Raji (cell line): ENCODE data around the gene PCDHGA1.

Source experiments
- POLR2A ChIP-seq: IDR thresholded peaks from 2 replicates; pipeline ENCODE4 v1.6.1; 2011; ENCODE audit warnings: low read depth, low read length, control low read depth; ENCODE audit not compliant: insufficient read depth

PCDHGA1 gene

DNA sequence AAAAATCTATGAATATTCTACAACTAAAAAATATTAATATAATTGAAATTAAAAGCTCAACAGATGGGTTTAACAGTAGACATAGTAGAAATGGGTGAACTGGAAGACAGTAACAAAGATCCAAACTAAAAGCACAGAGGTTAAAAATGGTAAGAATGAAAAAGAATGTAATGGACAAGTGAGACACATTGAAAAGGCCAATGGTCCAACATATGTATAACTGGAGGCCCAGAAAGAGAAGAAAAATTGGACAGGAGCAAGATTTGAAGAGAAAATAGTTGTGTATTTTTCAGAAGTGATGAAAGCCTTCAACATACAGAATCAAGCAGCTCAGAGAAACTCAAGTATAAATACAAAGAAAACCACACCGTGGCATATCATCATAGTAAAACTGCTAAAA lies 217.2 kb downstream of the PCDHGA1 start:
- no peak for TF ChIP-seq POLR2A

DNA sequence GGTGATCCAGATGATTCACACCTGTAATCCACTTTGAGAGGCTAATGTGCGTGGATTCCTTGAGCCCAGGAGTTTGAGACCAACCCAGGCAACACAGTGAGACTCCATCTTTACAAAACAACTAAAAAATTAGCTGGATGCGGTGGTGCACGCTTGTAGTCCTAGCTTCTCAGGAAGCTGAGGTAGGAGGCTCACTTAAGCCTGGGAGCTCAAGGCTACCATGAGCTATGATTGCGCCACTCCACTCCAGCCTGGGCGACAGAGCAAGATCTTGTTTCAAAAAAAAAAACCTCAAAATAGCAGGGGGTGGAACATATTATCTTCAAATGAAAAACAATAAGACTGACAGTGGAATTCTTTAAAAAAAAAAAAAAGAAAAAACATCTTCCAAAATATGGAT lies 217.6 kb downstream of the PCDHGA1 start:
- no peak for TF ChIP-seq POLR2A

DNA sequence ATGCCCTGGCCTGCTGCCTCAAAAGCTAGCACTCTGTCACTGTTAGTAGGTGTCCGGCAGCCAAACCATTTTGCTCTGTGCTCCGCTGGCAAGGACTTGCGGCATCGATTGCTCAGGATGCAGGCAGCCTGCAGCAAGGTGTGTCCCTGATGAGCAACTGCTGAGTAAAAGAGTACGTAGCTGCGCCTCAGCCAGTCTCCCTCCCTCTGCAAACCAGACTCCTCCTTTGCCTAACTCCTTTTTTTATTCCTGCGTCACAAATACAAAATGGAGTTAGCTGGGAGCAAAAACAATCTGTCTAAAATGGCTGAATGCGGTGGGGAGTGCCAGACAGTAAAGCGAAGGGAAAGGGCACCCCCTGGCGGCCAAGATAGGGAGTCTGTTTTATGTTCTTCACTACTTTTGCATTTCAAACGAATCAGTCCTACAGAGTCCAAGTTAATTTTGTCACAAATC lies 227.4 kb downstream of the PCDHGA1 start:
- TF ChIP-seq POLR2A = no peak

DNA sequence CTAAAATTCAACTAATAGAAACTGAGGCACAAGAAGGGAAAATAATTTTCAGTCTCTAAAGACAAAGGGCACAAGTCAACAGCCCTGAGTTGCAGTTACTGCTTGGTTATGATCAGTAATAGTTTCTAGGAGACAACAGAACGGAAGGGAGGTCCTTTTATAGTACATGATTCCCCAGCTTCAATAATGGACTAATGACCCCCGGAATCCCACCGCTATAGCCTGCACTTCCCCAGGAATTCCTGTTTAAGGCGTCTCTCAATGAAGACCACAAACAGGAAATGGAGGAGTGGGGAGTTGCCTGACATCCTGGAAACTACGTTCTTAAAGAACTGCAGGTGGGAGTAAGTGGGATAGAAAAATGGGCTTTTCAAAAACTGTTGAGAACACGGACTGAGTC lies 227.8 kb downstream of the PCDHGA1 start:
- no peak for TF ChIP-seq POLR2A

DNA sequence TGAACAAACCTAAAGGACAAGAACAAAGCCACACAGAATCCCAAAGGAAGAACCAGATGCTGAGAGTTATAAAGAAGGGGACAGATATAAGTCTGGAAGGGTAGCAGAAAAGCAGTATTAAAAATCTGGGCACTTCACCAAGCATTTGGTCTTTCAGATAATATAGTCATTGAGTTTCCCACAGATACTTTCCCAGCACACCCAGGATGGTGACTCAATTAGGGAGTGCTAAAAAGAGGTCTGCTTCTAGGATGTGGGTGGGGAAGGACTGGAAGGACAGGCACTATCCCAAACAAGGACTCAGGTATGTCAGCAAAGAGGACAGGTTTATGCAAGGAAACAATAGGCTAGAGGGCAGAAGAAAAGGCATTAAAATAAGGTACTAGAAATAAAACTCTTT lies 229.1 kb downstream of the PCDHGA1 start:
- no peak for TF ChIP-seq POLR2A

DNA sequence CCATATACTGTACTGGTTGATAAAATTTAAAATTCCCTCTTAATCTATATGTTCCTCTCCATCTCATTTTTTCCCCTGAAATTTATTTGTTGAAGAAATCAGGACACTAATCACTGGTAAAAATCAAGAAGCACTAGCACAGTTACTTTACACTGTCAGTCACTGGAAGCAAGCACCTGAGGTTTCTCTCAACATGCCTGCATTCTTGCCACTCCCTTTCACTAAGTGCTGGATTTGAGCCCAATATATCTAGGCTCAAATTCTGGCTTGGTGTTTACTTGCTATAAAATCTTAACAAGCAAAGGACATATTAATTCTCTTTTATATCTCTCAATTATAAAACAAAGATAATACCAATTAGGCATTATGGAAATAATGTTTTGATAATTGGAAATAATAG lies 229.8 kb downstream of the PCDHGA1 start:
- TF ChIP-seq POLR2A = no peak

DNA sequence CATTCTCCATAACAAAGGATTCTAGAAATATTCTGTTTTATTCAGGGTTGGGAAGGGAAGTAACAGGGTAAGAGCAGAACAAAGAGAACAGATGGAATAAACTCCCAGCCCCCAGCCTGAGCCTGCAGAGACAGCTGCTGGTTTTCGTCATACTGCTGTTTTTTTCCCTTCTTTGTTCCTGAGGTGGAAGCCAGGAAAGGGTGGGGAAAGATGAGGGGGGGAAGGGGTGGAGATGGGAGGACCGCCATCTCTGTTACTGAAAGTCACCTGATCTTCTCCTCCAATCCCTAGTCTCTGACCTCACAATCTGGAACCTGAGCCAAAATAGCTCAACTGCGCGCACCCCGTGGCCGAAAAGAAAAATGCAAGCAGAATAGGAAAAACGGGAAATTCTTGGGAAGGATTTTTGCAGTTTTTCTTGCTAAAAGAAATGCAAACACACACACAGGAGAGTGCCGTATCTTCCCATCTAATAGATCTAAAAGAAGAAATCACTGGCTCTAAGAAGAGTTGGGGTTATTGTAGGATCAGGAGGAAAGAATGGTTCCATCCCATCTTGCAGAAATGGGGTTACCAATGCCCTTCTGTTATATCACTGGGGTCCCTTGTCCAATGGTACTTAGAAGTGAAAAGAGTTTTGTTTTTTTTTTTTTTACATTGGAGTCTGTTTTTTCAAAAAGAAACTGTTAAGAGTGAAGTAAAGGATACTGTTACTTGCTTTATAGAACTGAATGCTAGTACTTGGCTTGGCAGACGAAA lies 230.6 kb downstream of the PCDHGA1 start:
- no peak for TF ChIP-seq POLR2A
